CD4-positive, alpha-beta T cell treated with Interleukin-17A for 1 hour (primary cell): ENCODE measurements around the gene HILPDA.

ENCODE experiments used
- DNase-seq: peaks from one replicate; pipeline ENCODE4 v3.0.0-alpha.2; 2020

The HILPDA gene

GRCh38 chr7:128455543-128456254, at the start of gene HILPDA:
HILPDA (plus strand) TSS chr7:128455878; CDS start chr7:128457269, 1,391 bp downstream.
- peak; percentile 94 for DNase-seq

GRCh38 chr7:128406314-128407232, 49.1 kb upstream of the HILPDA start:
- no peak for DNase-seq

- DNase-seq = no peak
Observed at GRCh38 chr7:128407233-128407589, 48.5 kb upstream of the HILPDA start.

DNA sequence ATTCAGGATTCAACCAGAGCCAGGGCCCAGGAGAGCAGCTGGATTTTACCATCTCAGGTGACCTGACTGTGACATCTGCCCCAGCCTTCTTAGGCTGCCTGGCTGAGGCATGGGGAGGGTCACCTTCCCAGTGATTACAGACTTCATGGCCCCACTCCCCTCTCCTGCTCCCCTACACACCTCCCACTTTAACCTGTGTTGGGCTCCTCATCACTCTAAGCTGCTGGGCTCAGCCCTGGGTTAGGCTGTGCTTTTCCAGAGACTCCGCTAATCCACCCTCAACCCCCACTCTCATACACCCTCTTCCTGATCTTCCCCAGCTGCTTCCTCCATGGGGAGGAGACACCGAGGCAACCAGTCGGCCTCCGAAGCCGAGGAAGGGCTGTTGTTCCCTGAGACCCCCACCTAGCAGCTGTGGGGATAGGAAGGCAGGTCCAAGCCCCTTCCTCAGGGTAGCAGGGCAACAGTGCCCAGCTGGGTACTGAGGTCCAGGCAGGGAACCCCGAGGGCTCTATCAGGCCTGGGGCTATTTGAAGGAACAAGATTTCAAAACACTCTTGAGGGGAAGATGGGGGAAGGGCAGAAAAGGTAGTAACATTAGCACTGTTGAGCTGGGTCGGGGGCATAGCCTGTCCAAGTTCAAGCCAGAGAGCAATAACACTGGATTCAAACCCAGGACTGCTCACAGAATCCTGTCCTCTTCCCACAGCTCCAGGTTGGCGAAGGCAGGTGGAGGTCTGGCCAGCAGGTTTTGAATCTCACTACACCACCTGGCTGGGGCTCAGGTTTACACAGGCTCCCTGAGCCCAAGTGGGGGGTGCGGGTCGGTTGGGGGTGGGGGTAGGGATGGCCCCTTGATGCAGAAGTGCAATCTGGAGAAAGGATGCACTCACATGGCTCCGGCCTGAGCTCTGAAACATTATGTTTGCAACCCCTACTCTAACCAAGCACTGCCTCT, 47.6 kb upstream of the HILPDA start:
- no peak for DNase-seq

DNA sequence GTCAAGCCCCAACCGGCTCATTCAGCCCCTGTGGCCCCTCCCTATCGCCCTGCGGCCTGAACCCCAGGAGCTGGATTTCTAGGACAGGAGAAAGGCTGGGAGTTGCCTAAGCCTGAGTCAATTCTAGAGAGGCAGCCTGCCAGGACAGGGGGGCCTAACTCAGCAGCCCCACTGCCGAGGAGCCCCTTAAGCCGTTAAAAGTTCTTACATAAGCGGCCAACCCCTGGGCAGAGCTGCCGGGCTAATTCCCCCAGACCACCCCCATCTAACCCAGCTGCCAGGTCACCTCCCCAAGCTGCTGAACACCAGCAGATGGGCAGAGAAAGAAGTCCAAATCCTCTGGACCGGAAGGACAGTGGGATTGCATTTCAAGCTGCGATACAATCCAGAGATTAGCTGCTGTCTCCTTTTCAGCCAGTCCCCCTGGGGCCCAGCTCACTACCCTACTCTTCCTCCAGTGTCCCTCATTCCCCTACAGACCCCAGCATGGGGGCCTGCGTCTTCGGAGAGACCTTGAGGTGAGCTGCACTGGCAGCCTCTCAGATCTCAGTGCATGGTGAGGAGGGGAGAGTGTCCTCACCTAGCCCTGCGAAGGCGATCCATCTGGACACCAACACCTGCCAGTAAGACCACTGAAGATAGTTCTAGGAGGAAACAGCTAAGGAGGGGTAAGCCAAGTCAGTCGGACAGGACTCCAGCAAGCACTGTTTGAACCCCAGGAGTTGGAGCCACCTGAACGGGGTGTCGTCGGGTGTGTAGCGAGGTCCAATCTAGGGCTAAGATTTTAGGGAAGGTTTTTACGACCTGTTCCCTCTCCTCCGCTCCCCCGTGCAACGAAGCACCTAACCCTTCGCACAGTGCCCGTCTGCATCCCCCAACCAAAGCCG, 46.7 kb upstream of the HILPDA start:
- DNase-seq = no peak

GRCh38 chr7:128409596-128410450, 45.9 kb upstream of the HILPDA start, which contains the start of gene IMPDH1:
IMPDH1 (minus strand) TSS chr7:128409982; CDS start chr7:128409901, 81 bp downstream.
- peak; percentile 86 for DNase-seq

DNA sequence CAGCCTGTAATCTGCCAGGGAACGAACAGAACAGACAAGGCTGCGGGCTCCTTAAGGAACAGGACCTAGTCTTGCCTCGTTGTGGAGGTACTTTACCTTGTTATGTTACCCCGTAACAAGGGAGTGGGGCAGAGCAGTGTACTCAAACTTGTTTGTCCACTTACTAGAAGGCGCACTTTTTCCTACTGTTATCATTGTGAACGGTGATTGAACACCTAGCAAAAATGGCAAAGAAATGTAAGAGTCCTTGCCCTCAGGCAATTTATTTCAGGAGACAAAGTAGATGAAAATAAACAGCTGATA, 45.3 kb upstream of the HILPDA start:
- DNase-seq = no peak

DNA sequence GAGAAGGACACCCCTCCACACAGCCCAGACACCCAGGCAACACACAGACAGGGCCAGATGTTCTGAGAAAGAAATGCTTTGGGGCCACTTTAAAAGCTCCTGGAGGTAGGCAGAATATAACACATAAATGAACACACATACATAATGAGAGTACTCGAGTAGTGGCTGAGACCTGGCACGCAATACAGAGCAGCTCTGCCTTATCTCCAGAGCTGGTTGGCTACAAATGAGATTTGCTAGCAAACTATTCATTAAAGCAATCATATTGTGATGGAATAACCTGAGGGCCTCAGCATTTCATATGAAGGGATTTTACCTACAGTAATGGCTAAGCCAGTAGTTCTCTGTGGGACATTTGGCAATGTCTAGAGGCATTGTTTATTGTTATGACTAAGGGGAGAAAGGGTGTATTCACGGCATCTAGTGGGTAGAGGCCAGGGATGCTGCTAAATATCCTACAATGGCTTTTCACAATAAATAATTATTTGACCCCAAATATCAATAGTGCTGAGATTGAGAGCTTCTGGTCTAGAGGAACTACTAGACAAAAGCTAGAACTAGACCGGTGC, 40.4 kb upstream of the HILPDA start:
- DNase-seq = no peak

GRCh38 chr7:128417071-128417470, 38.6 kb upstream of the HILPDA start:
- DNase-seq = no peak

DNA sequence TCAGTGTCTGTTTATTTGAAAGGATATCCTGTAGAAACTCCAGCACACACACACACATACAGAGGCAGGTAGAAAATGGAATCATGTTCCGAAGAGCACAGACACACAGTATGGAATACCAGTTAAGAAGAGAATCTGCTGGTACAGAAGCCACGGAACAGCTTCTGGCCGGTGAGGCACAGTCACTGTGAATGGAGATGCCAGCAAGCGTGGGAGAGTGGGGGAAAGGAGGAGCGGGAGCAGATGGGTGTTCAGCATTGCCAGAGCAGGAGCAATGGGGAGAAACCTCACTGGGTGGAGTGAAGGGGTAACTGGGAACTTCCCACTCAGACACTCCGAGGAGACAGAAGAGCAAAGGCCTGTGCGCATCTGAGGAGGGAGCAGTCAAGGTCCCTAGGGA, 36.4 kb upstream of the HILPDA start:
- DNase-seq = no peak

DNA sequence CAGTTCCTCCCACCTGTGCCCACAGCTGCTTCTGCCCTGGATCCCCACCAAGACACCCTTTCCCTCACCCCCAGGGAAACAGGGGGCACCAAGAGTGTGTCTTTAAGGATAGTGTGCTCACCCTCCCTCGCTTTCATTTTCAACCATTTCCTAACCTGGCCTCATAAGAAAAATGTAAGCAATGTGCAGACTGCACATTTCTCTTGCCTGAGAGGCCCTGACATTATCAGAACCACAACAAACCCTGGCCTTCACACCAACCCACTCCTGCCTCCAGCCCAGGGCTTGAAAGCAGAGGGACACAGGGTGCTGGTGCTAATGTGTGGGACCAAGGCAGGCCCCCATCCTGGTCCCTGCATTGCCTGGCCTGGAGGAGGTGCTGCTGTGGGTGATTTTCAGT, 34.9 kb upstream of the HILPDA start:
- no peak for DNase-seq

DNA sequence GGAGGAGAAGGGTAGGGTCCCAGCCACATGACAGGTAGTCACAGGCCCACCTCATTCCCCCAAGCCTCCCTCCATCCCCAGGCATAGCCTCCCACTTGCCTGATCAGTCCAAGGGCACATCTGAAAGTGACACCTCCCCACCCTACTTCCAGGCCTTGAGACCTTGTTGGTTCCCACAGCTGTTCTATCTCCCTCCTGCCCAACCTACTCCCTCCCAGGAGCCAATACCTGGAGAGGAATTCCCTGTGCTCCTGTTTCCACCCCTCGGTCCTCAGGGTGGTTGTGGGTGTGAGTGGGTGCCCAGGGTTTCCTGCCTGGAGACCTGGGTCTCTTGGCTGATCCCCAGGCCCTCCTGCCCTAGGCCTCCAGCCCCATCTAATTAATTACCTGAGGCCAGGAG, 34.3 kb upstream of the HILPDA start:
- no peak for DNase-seq

DNA sequence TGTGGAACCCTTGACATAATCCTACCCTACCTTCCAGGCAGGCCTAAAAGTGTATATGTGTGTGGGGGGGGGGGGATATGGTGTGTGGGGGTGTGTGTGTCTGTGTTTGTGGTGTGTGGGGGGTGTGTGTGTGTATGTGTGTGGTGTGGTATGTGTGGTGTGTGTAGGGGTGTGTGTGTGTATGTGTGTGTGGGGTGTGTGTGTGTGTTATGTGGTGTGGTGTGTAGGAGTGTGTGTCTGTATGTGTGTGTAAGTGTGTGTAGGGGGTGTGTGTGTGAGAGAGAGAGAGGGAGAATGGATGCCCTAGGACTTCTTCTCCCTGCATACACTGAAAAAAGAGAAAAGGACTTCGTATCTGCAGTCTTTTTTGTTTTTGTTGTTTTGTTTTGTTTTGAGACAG, 33.6 kb upstream of the HILPDA start:
- no peak for DNase-seq

DNA sequence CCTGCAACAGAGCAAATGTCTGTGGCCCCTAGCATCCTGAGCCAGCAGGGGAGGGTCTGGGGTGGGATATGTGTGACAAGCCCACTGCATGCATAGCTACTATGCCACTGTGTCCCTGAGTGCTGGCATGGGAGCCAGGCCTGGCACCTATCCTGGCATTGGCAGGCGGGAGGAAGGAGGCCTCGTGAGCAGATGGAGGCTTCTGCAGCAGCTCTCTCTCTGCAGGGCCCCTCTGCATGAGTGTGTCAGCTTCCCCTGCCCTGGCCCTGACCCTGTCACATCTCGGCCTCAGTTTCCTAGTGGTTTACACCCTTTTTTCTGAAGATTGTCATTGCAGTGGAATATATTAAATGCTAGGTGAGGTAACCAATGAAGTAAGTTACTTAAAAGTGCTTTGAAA, 32.8 kb upstream of the HILPDA start:
- DNase-seq = peak; percentile 42

DNA sequence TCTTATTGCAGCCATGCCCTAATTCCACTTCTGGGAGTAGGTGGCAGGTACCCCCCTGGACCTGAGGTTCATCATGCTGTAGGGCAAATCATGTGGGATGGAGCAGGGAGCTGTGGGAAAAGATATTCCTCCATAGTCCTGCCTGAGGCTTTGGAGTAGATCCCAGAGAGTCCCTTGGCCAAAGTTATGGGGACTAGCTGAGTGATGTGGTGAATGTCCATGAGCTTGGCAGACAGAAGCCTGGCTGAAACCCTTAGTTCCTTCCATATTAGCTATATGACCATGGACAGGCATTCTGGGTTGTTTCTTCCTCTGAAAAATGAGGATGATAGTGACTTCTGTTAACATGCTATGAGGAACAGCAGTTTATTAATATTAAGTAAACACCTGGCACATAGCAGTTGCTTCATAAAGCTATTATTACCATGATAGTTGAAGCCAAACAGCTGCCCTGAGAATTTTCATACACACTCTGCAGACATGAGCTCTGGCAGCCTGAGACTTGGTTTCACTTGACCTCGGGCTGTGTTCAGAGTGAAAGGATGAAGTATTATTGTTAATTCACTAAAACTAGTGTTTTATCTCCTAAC, 30.9 kb upstream of the HILPDA start:
- no peak for DNase-seq

GRCh38 chr7:128425850-128426249, 29.8 kb upstream of the HILPDA start:
- peak; percentile 83 for DNase-seq

- DNase-seq = peak; percentile 71
Observed at GRCh38 chr7:128427289-128427891, 28.3 kb upstream of the HILPDA start.

GRCh38 chr7:128430207-128430606, 25.5 kb upstream of the HILPDA start:
- DNase-seq = no peak

DNA sequence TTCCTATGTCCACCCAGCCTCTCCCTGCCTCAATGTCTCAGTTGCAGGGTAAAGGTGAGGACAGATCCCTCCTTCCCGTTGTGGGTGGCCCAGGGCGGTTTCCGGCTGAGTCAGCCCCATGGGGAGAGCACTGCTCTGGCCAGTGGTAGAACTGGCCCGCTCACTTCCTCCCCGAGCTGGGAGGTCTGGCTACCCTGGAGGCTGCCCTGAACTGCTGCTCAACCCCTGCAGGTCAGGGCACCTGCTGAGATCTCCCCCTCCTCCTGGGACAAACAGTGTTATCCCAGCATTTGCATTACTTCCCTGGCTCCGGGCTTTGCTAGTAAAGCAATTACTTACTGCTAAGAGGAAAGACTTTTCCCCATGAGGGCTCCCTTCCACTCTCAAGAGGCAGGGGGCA, 24.5 kb upstream of the HILPDA start:
- no peak for DNase-seq

- no peak for DNase-seq
Observed at GRCh38 chr7:128431754-128432153, 23.9 kb upstream of the HILPDA start.
